Nephron (organoid): ENCODE measurements around the gene ERC1.

ENCODE experiments used
- H3K27ac Mint-ChIP-seq, 3 experiments: 2 replicates each; pipeline ENCODE4 v1.8.0; 2020; ENCODE audit warnings: mixed read lengths in 3 of 3, mild to moderate bottlenecking in 2 of 3, moderate library complexity in 1 of 3
- H3K27me3 Mint-ChIP-seq: 2 replicates; pipeline ENCODE4 v1.8.0; 2021; ENCODE audit warnings: low read depth, mild to moderate bottlenecking, moderate library complexity, mixed read lengths
- H3K36me3 Mint-ChIP-seq: 2 replicates; pipeline ENCODE4 v1.8.0; 2020; ENCODE audit warnings: low read depth, mixed read lengths
- H3K4me1 Mint-ChIP-seq: 2 replicates; pipeline ENCODE4 v1.8.0; 2020; ENCODE audit warnings: mixed read lengths
- H3K4me3 Mint-ChIP-seq, 3 experiments: 2 replicates each; pipeline ENCODE4 v1.8.0; 2020; ENCODE audit warnings: mild to moderate bottlenecking in 3 of 3, mixed read lengths in 3 of 3, moderate library complexity in 2 of 3
- H3K9me3 Mint-ChIP-seq: 2 replicates; pipeline ENCODE4 v1.8.0; 2020; ENCODE audit warnings: mixed read lengths
- TF ChIP-seq, protein P1 (sequence below), 3 experiments: fragments of 200-600 bp; sonication (generic); IDR thresholded peaks; one replicate each; pipeline ENCODE4 v1.5.0; 2021; ENCODE audit warnings: antibody characterized with exemption in 3 of 3; ENCODE audit not compliant: unreplicated experiment in 3 of 3

ERC1 gene

DNA sequence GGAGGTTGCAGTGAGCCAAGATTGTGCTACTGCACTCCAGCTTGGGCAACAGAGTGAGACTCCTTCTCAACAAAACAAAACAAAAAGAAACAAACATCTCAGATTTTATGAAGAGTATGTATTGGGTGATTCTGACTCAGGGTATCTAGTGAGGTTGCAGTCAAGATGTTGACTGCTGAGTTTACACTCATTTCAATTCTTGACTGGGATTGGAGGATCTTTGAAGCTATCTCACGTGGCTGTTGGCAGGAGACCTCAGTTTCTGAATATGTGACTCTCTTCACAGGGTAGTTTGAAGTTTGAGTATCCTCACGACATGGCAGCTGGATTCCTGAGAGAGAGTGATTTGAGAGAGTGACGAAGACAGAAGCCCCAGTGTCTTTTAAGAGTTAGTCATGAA lies 29.4 kb downstream of the ERC1 start:
- Mint-ChIP-seq H3K9me3 (peaks cover 7% of the 10 kb centered on the region), H3K4me3 (no peak overlapping the region), H3K27me3 (no peaks in the 10 kb centered on the region), H3K27ac (no peak overlapping the region), H3K4me1 (no peaks in the 10 kb centered on the region), H3K36me3 (peaks cover 35% of the 10 kb centered on the region)
- TF ChIP-seq, protein P1, sequence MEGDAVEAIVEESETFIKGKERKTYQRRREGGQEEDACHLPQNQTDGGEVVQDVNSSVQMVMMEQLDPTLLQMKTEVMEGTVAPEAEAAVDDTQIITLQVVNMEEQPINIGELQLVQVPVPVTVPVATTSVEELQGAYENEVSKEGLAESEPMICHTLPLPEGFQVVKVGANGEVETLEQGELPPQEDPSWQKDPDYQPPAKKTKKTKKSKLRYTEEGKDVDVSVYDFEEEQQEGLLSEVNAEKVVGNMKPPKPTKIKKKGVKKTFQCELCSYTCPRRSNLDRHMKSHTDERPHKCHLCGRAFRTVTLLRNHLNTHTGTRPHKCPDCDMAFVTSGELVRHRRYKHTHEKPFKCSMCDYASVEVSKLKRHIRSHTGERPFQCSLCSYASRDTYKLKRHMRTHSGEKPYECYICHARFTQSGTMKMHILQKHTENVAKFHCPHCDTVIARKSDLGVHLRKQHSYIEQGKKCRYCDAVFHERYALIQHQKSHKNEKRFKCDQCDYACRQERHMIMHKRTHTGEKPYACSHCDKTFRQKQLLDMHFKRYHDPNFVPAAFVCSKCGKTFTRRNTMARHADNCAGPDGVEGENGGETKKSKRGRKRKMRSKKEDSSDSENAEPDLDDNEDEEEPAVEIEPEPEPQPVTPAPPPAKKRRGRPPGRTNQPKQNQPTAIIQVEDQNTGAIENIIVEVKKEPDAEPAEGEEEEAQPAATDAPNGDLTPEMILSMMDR (IDR thresholded peaks at IDR 0.05; ENCODE audit: unreplicated experiment in 3 of 3), result no peak

DNA sequence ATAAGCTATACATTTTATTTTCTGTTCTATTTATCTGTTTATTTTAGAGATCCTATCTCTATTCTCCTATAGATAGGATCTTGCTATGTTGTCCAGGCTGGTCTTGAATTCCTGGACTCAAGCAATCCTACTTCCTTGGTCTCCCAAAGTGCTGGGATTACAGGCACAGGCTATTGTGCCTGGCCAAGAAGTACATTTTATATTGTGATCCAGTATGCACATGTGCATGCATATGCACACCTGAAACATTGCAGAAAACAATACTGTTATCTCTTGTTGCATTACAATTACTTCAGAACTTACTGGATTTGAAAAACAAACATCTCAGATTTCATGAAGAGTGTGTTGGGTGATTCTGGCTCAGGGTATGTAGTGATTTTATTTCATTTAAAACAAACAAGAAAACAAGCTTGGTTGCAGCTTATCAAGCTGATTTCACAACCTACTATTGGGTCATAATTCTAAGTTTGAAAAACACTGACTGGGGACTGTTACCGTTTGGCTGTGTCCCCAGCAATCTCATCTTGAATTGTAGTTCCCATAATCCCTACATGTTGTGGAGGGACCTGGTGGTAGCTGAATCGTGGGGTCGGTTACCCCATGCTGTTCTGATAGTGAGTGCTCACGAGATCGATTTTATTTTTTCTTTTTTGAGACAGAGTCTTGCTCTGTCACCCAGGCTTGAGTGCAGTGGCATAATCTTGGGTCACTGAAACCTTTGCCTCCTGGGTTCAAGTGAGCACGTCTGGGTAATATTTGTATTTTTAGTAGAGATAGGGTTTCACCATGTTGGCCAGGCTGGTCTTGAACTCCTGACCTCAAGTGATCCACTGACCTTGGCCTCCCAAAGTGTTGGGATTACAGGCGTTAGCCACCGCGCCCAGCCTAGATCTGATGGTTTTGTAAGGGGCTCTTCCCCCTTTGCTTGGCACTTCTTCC lies 31.3 kb downstream of the ERC1 start:
- Mint-ChIP-seq H3K27ac (no peak overlapping the region), H3K4me3 (no peak overlapping the region), H3K36me3 (peaks cover 47% of the 10 kb centered on the region), H3K4me1 (no peaks in the 10 kb centered on the region), H3K9me3 (peaks cover 10% of the 10 kb centered on the region), H3K27me3 (no peaks in the 10 kb centered on the region)
- TF ChIP-seq, protein P1 (IDR thresholded peaks at IDR 0.05; ENCODE audit: unreplicated experiment in 3 of 3), result no peak

DNA sequence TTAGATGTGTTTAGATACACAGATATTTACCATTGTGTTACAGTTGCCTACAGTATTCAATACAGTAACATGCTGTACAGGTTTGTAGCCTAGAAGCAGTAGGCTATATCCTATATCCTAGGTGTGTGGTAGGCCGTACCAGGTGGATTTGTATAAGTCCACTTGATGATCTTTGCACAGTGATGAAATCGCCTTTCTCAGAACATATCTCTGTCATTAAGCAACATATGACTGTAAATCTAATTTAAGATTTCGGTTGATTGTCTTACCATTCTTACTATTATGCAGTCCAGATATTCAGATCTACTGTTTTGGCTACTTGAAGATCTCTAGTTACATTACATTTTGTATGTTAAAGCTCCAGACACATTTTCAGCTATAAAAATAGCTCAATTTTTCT lies 39.8 kb downstream of the ERC1 start:
- Mint-ChIP-seq H3K36me3 (peaks cover 57% of the 10 kb centered on the region), H3K27ac (no peak overlapping the region), H3K4me1 (no peaks in the 10 kb centered on the region), H3K4me3 (no peak overlapping the region), H3K27me3 (no peaks in the 10 kb centered on the region), H3K9me3 (peaks cover 3% of the 10 kb centered on the region)
- TF ChIP-seq, protein P1 (IDR thresholded peaks at IDR 0.05; ENCODE audit: unreplicated experiment in 3 of 3), result no peak

DNA sequence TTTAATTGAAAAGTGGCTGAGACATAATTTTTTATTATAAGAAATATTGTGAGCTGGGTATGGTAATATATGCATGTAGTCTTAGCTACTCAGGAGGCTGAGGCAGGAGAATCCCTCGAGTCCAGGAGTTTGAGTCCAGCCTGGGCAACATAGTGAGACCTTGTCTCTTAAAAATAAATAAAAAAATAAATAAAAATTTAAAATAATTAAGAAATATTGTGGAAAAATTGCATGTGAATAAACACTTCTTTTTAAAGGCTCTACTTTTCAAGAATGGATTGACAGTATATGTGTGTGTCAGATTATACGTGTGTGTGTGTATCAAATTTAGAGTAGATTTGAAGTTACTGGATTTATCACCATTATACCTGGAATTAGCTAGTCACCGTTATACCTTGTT lies 43.2 kb downstream of the ERC1 start:
- H3K9me3 Mint-ChIP-seq, result no peaks in the 10 kb centered on the region
- H3K4me3 Mint-ChIP-seq, result no peak overlapping the region
- H3K27ac Mint-ChIP-seq, result no peak overlapping the region
- TF ChIP-seq, protein P1 (IDR thresholded peaks at IDR 0.05; ENCODE audit: unreplicated experiment in 3 of 3), result no peak
- no peaks in the 10 kb centered on the region for H3K4me1 Mint-ChIP-seq
- H3K27me3 Mint-ChIP-seq, result no peaks in the 10 kb centered on the region
- H3K36me3 Mint-ChIP-seq, result peaks cover 46% of the 10 kb centered on the region

DNA sequence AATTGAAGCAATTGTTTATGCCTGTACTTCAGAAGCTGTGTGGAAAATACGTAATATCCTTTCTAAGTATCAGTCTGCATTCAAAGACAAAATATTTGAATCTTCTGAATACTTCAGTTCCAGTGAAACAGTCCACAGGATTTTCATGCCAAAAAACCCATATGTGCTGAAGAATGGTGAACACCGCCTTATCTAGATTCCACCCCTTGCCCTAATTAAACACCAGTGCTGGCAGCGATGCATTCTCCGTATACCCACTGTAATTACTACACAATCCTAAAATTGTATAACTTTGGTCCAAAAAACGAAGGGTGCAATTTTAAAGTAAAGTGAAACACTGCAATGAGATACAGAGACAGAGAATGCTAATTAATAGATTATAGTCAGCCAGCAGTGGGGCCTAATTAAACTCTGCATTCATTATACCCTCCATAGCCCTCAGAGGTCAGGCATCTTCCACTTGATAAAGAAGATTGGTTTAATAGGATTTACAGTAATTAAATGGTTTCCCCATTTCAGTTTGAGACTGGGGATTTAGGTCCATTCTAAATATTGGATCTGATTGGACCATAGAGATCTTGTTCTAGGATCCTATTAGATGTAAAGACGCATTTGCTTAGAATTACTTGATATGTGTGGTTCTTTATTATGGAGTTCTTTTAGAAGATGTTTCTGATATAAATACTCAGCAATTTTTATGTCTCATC lies 43.9 kb downstream of the ERC1 start:
- TF ChIP-seq, protein P1 (IDR thresholded peaks at IDR 0.05; ENCODE audit: unreplicated experiment in 3 of 3), result no peak
- no peaks in the 10 kb centered on the region for H3K4me1 Mint-ChIP-seq
- H3K36me3 Mint-ChIP-seq, result peaks cover 44% of the 10 kb centered on the region
- no peak overlapping the region for H3K4me3 Mint-ChIP-seq
- no peaks in the 10 kb centered on the region for H3K9me3 Mint-ChIP-seq
- no peak overlapping the region for H3K27ac Mint-ChIP-seq
- H3K27me3 Mint-ChIP-seq, result no peaks in the 10 kb centered on the region
